Measurements from ENCODE around the gene GASK1A. TPM values are rescaled to one million over a fixed set of nuclear protein-coding genes. Genes with fewer than 3 reads are reported as not detected.

GASK1A gene
- total and polyA plus RNA-seq, 2 donors: 1.0 to 1.5 TPM

- Histone ChIP-seq H3K27me3 (ENCODE audit: control insufficient read depth in 2 of 2, insufficient read depth in 1 of 2, low read length in 1 of 2) (no peaks in the 10 kb centered on the region), H3K4me3 (ENCODE audit: low read length in 2 of 2) (no peak overlapping the region), H3K4me1 (ENCODE audit: control insufficient read depth in 2 of 2, insufficient read depth in 2 of 2, low read length in 2 of 2) (peaks cover 8 to 10% of the 10 kb centered on the region in 2 donors), H3K9me3 (ENCODE audit: control insufficient read depth in 2 of 2, insufficient read depth in 1 of 2, low read length in 1 of 2) (no peaks in the 10 kb centered on the region), H3K27ac (ENCODE audit: low read depth in 1 of 2, low read length in 1 of 2) (no peak overlapping the region), H3K36me3 (ENCODE audit: control insufficient read depth in 2 of 2, insufficient read depth in 2 of 2, low read length in 1 of 2) (no peaks in the 10 kb centered on the region)
- no peak for DNase-seq (ENCODE audit: low read depth in 6 of 9, low spot score in 9 of 9)
- WGBS: 91% methylated on average over 15 of the region's 15 CpGs
Observed at GRCh38 chr3:43030162-43030935, 51.2 kb downstream of the GASK1A start.

- Histone ChIP-seq H3K9me3 (ENCODE audit: control insufficient read depth in 2 of 2, insufficient read depth in 1 of 2, low read length in 1 of 2) (no peaks in the 10 kb centered on the region), H3K27me3 (ENCODE audit: control insufficient read depth in 2 of 2, insufficient read depth in 1 of 2, low read length in 1 of 2) (no peaks in the 10 kb centered on the region), H3K36me3 (ENCODE audit: control insufficient read depth in 2 of 2, insufficient read depth in 2 of 2, low read length in 1 of 2) (no peaks in the 10 kb centered on the region), H3K4me1 (ENCODE audit: control insufficient read depth in 2 of 2, insufficient read depth in 2 of 2, low read length in 2 of 2) (peaks cover 0 to 11% of the 10 kb centered on the region in 2 donors), H3K4me3 (ENCODE audit: low read length in 2 of 2) (no peak overlapping the region), H3K27ac (ENCODE audit: low read depth in 1 of 2, low read length in 1 of 2) (no peak overlapping the region)
- 93% methylated on average over 4 of the region's 4 CpGs for WGBS
- no peak for DNase-seq (ENCODE audit: low read depth in 6 of 9, low spot score in 9 of 9)
Observed at GRCh38 chr3:43031485-43031884, 52.4 kb downstream of the GASK1A start.

DNA sequence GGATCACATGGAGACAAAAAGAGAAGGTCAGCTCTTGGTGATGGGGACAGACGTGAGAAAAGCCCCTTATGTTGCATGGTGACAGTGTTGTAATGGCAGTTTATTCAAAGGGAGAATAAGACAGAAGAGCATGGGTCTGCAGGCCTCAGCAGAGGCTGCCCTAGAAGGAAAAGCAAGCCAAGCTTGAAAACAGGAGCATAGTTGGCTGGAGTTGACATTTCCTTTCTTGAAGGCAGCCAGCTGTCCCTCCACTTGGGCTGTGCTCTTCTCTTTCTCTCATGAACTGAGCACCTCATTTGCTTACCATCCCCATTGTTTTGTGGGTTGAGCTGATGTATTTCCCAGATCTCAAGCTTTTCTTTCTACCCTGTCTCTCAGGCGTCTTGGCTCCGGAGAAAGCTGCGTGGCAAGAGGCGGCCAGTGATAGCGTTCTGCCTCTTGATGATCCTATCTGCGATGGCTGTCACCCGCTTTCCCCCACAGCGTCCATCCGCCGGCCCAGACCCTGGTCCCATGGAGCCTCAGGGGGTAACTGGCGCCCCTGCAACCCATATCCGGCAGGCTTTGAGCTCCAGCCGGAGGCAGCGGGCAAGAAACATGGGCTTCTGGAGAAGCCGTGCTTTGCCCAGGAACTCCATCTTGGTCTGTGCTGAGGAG, 52.9 kb downstream of the GASK1A start:
- Histone ChIP-seq H3K4me3 (ENCODE audit: low read length in 2 of 2) (no peak overlapping the region), H3K9me3 (ENCODE audit: control insufficient read depth in 2 of 2, insufficient read depth in 1 of 2, low read length in 1 of 2) (no peaks in the 10 kb centered on the region), H3K27me3 (ENCODE audit: control insufficient read depth in 2 of 2, insufficient read depth in 1 of 2, low read length in 1 of 2) (no peaks in the 10 kb centered on the region), H3K4me1 (ENCODE audit: control insufficient read depth in 2 of 2, insufficient read depth in 2 of 2, low read length in 2 of 2) (peaks cover 0 to 11% of the 10 kb centered on the region in 2 donors), H3K27ac (ENCODE audit: low read depth in 1 of 2, low read length in 1 of 2) (no peak overlapping the region), H3K36me3 (ENCODE audit: control insufficient read depth in 2 of 2, insufficient read depth in 2 of 2, low read length in 1 of 2) (no peaks in the 10 kb centered on the region)
- DNase-seq (ENCODE audit: low read depth in 6 of 9, low spot score in 9 of 9): no peak
- WGBS: over 99% methylated on average over 16 of the region's 16 CpGs

GRCh38 chr3:43032646-43033628, 53.8 kb downstream of the GASK1A start:
- no peak for DNase-seq (ENCODE audit: low read depth in 6 of 9, low spot score in 9 of 9)
- 97% methylated on average over 23 of the region's 23 CpGs for WGBS

DNA sequence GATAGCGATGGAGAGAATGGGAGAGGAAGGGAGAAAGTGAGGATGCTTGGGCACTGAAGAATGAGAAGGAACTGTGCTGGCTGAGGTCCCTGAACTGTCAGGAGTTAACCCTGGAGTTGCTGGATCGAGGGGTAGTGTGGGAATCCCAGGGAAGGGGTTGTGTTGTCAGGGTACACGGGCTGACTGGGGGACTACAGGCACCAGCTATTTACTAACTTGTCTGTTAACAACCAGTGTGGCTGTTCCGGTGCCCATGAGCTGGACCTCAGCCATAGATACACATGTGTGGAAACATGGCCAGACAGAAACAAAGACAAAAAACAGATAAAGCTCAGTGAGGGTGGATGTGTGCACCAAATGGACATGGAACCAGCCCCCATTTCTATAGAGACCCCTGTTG, 55.1 kb downstream of the GASK1A start:
- peaks cover 0 to 11% of the 10 kb centered on the region in 2 donors for H3K4me1 ChIP-seq (ENCODE audit: control insufficient read depth in 2 of 2, insufficient read depth in 2 of 2, low read length in 2 of 2)
- H3K9me3 ChIP-seq (ENCODE audit: control insufficient read depth in 2 of 2, insufficient read depth in 1 of 2, low read length in 1 of 2): no peaks in the 10 kb centered on the region
- no peak overlapping the region for H3K27ac ChIP-seq (ENCODE audit: low read depth in 1 of 2, low read length in 1 of 2)
- no peak overlapping the region for H3K4me3 ChIP-seq (ENCODE audit: low read length in 2 of 2)
- DNase-seq (ENCODE audit: low read depth in 6 of 9, low spot score in 9 of 9): no peak
- 93% methylated on average over 4 of the region's 4 CpGs for WGBS
- H3K27me3 ChIP-seq (ENCODE audit: control insufficient read depth in 2 of 2, insufficient read depth in 1 of 2, low read length in 1 of 2): no peaks in the 10 kb centered on the region
- H3K36me3 ChIP-seq (ENCODE audit: control insufficient read depth in 2 of 2, insufficient read depth in 2 of 2, low read length in 1 of 2): no peaks in the 10 kb centered on the region

More at GRCh38 chr3:43032646-43033628, 53.8 kb downstream of the GASK1A start:
- no peaks in the 10 kb centered on the region for H3K9me3 ChIP-seq (ENCODE audit: control insufficient read depth in 2 of 2, insufficient read depth in 1 of 2, low read length in 1 of 2)
- no peaks in the 10 kb centered on the region for H3K27me3 ChIP-seq (ENCODE audit: control insufficient read depth in 2 of 2, insufficient read depth in 1 of 2, low read length in 1 of 2)
- H3K4me3 ChIP-seq (ENCODE audit: low read length in 2 of 2): no peak overlapping the region
- H3K4me1 ChIP-seq (ENCODE audit: control insufficient read depth in 2 of 2, insufficient read depth in 2 of 2, low read length in 2 of 2): peaks cover 0 to 11% of the 10 kb centered on the region in 2 donors
- no peaks in the 10 kb centered on the region for H3K36me3 ChIP-seq (ENCODE audit: control insufficient read depth in 2 of 2, insufficient read depth in 2 of 2, low read length in 1 of 2)
- no peak overlapping the region for H3K27ac ChIP-seq (ENCODE audit: low read depth in 1 of 2, low read length in 1 of 2)

DNA sequence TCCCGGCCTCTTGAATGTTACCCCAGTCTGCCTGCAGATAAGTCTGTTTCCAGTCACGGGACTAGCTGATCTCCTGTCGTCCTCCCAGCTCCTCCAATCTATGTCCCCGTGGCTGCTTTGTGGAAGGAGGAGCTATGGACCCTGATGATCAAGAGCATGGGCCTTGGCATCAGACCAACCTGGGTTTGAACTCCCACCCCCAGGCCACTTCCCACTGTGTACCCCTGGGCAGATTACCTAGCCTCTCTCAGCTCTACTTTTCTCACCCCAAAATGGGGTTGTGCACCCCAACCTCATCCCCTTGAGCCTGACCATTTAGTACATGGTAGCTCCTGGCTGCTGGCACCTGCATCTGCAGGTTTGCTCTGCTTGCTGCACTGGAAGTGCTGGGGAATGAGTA, 55.8 kb downstream of the GASK1A start:
- DNase-seq (ENCODE audit: low read depth in 6 of 9, low spot score in 9 of 9): no peak

GRCh38 chr3:43035801-43036365, 56.8 kb downstream of the GASK1A start:
- WGBS: 79% methylated on average over 5 of the region's 5 CpGs
- DNase-seq (ENCODE audit: low read depth in 6 of 9, low spot score in 9 of 9): peak in 1 of 9 donors; percentile 23
- Histone ChIP-seq H3K9me3 (ENCODE audit: control insufficient read depth in 2 of 2, insufficient read depth in 1 of 2, low read length in 1 of 2) (no peaks in the 10 kb centered on the region), H3K27me3 (ENCODE audit: control insufficient read depth in 2 of 2, insufficient read depth in 1 of 2, low read length in 1 of 2) (no peaks in the 10 kb centered on the region), H3K4me3 (ENCODE audit: low read length in 2 of 2) (no peak overlapping the region), H3K4me1 (ENCODE audit: control insufficient read depth in 2 of 2, insufficient read depth in 2 of 2, low read length in 2 of 2) (peaks cover 0 to 11% of the 10 kb centered on the region in 2 donors), H3K27ac (ENCODE audit: low read depth in 1 of 2, low read length in 1 of 2) (no peak overlapping the region), H3K36me3 (ENCODE audit: control insufficient read depth in 2 of 2, insufficient read depth in 2 of 2, low read length in 1 of 2) (no peaks in the 10 kb centered on the region)

More for the DNA sequence above, 55.8 kb downstream of the GASK1A start:
- no peaks in the 10 kb centered on the region for H3K9me3 ChIP-seq (ENCODE audit: control insufficient read depth in 2 of 2, insufficient read depth in 1 of 2, low read length in 1 of 2)
- H3K4me1 ChIP-seq (ENCODE audit: control insufficient read depth in 2 of 2, insufficient read depth in 2 of 2, low read length in 2 of 2): peaks cover 0 to 11% of the 10 kb centered on the region in 2 donors
- no peak overlapping the region for H3K4me3 ChIP-seq (ENCODE audit: low read length in 2 of 2)
- no peak overlapping the region for H3K27ac ChIP-seq (ENCODE audit: low read depth in 1 of 2, low read length in 1 of 2)
- WGBS: 98% methylated on average over 4 of the region's 4 CpGs
- no peaks in the 10 kb centered on the region for H3K36me3 ChIP-seq (ENCODE audit: control insufficient read depth in 2 of 2, insufficient read depth in 2 of 2, low read length in 1 of 2)
- H3K27me3 ChIP-seq (ENCODE audit: control insufficient read depth in 2 of 2, insufficient read depth in 1 of 2, low read length in 1 of 2): no peaks in the 10 kb centered on the region

DNA sequence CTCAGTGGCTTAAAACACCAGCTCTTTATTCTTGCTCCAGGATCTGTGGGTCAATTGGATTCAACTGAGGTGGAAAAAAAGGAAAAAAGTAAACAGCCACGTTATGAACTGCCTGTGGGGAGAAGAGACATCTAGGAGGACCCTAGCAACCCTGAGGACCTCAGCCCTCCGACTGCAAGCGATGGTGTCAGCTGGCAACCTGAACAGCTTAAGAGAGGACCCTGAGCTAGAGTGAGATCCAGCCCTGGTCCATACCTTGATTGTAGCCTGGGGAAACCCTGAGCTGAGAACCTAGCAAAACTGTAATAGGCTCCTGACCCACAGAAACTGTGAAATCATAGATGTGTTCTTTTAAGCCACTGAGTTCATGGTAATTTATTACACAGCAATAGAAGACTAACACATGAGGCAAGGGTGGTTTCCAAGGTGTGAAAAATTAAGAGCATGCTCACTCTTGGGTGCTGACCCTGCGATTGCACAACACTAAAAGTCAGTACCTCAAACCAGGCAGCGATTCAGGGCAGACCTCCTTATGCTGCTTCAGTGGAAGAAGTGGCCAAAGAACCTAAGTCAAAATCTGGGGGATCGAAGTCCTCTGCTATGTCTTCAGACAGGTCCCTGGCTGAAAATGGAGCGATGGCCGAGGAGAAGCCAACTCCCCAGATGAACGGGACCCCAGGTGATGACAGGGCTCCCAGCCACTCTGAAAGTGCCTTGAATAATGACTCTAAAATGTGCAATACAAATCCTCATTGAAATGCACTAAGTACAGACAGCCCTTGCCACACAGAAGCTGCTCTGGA, 57.7 kb downstream of the GASK1A start:
- no peak overlapping the region for H3K4me3 ChIP-seq (ENCODE audit: low read length in 2 of 2)
- no peaks in the 10 kb centered on the region for H3K9me3 ChIP-seq (ENCODE audit: control insufficient read depth in 2 of 2, insufficient read depth in 1 of 2, low read length in 1 of 2)
- no peaks in the 10 kb centered on the region for H3K36me3 ChIP-seq (ENCODE audit: control insufficient read depth in 2 of 2, insufficient read depth in 2 of 2, low read length in 1 of 2)
- no peaks in the 10 kb centered on the region for H3K27me3 ChIP-seq (ENCODE audit: control insufficient read depth in 2 of 2, insufficient read depth in 1 of 2, low read length in 1 of 2)
- no peak overlapping the region for H3K27ac ChIP-seq (ENCODE audit: low read depth in 1 of 2, low read length in 1 of 2)
- 96% methylated on average over 9 of the region's 9 CpGs for WGBS
- DNase-seq (ENCODE audit: low read depth in 6 of 9, low spot score in 9 of 9): no peak
- peaks cover 0 to 11% of the 10 kb centered on the region in 2 donors for H3K4me1 ChIP-seq (ENCODE audit: control insufficient read depth in 2 of 2, insufficient read depth in 2 of 2, low read length in 2 of 2)
